NT2/D1 (cell line): ENCODE results near the gene MTM1.

Experiments
- DNase-seq: peaks from one replicate; pipeline ENCODE4 v3.0.0-alpha.2; 2011; ENCODE audit warnings: low read depth, low spot score
- H3K27me3 ChIP-seq: 2 replicates; pipeline ENCODE4 v1.6.0; 2011; ENCODE audit warnings: mild to moderate bottlenecking; ENCODE audit not compliant: insufficient read length, insufficient read depth
- H3K36me3 ChIP-seq: 2 replicates; pipeline ENCODE4 v1.6.1; 2011; ENCODE audit warnings: mild to moderate bottlenecking, low read length, mixed read lengths; ENCODE audit not compliant: insufficient read depth, insufficient read length
- H3K4me1 ChIP-seq: 2 replicates; pipeline ENCODE4 v1.5.1; 2011; ENCODE audit not compliant: insufficient read depth, insufficient read length
- H3K4me3 ChIP-seq: 2 replicates; pipeline ENCODE4 v1.5.1; 2011; ENCODE audit warnings: low read depth; ENCODE audit not compliant: insufficient read length
- H3K9ac ChIP-seq: 2 replicates; pipeline ENCODE4 v1.6.0; 2011; ENCODE audit warnings: low read depth; ENCODE audit not compliant: insufficient read length
- H3K9me3 ChIP-seq: 2 replicates; pipeline ENCODE4 v1.5.1; 2011; ENCODE audit warnings: mild to moderate bottlenecking, low read length; ENCODE audit not compliant: insufficient read depth
- SUZ12 ChIP-seq: IDR thresholded peaks from 2 replicates; pipeline ENCODE4 v1.6.1; 2011; ENCODE audit not compliant: insufficient read length, insufficient read depth; ENCODE audit errors: extremely low read depth
- YY1 ChIP-seq: IDR thresholded peaks from 2 replicates; pipeline ENCODE4 v1.6.1; 2011; ENCODE audit not compliant: insufficient read length, insufficient read depth
- ZNF274 ChIP-seq: IDR thresholded peaks from 2 replicates; pipeline ENCODE4 v1.6.1; 2011; ENCODE audit warnings: mild to moderate bottlenecking, low read depth, low read length

Gene MTM1

GRCh38 chrX:150649096-150649870 lies 80.9 kb downstream of the MTM1 start:
- Histone ChIP-seq H3K9me3 (no peaks in the 10 kb centered on the region), H3K9ac (no peak overlapping the region), H3K36me3 (peaks cover 5% of the 10 kb centered on the region), H3K4me3 (no peak overlapping the region), H3K4me1 (no peaks in the 10 kb centered on the region), H3K27me3 (no peaks in the 10 kb centered on the region)
- no peak for DNase-seq
- TF ChIP-seq YY1 (no peak), ZNF274 (no peak), SUZ12 (no peak)

- Histone ChIP-seq H3K9ac (no peak overlapping the region), H3K4me3 (no peak overlapping the region), H3K9me3 (no peaks in the 10 kb centered on the region), H3K4me1 (no peaks in the 10 kb centered on the region), H3K36me3 (peaks cover 5% of the 10 kb centered on the region), H3K27me3 (no peaks in the 10 kb centered on the region)
- TF ChIP-seq ZNF274 = no peak
- no peak for TF ChIP-seq YY1
- TF ChIP-seq SUZ12 = no peak
- no peak for DNase-seq
These were observed 83.5 kb downstream of the MTM1 start for GRCh38 chrX:150651906-150652305.

GRCh38 chrX:150655788-150656187 lies 87.4 kb downstream of the MTM1 start:
- H3K9me3 ChIP-seq = no peaks in the 10 kb centered on the region
- no peak for DNase-seq
- no peak overlapping the region for H3K9ac ChIP-seq
- no peak for TF ChIP-seq YY1
- TF ChIP-seq ZNF274 = no peak
- TF ChIP-seq SUZ12 = no peak
- H3K4me1 ChIP-seq = no peaks in the 10 kb centered on the region
- no peaks in the 10 kb centered on the region for H3K36me3 ChIP-seq
- H3K4me3 ChIP-seq = no peak overlapping the region
- H3K27me3 ChIP-seq = no peaks in the 10 kb centered on the region

- Histone ChIP-seq H3K27me3 (no peaks in the 10 kb centered on the region), H3K9ac (no peak overlapping the region), H3K9me3 (no peaks in the 10 kb centered on the region), H3K36me3 (peaks cover 15% of the 10 kb centered on the region), H3K4me3 (no peak overlapping the region), H3K4me1 (no peaks in the 10 kb centered on the region)
- DNase-seq = no peak
- TF ChIP-seq SUZ12 (no peak), ZNF274 (no peak), YY1 (no peak)
These were observed 94.7 kb downstream of the MTM1 start for GRCh38 chrX:150663073-150663472.

GRCh38 chrX:150664290-150664689 lies 95.9 kb downstream of the MTM1 start:
- Histone ChIP-seq H3K27me3 (no peaks in the 10 kb centered on the region), H3K4me3 (no peak overlapping the region), H3K9me3 (no peaks in the 10 kb centered on the region), H3K9ac (no peak overlapping the region), H3K4me1 (no peaks in the 10 kb centered on the region), H3K36me3 (peaks cover 15% of the 10 kb centered on the region)
- no peak for TF ChIP-seq ZNF274
- DNase-seq = no peak

- H3K4me3 ChIP-seq = no peak overlapping the region
- H3K4me1 ChIP-seq = no peaks in the 10 kb centered on the region
- DNase-seq = no peak
- H3K36me3 ChIP-seq = peaks cover 6% of the 10 kb centered on the region
- no peak for TF ChIP-seq ZNF274
- TF ChIP-seq YY1 = no peak
- TF ChIP-seq SUZ12 = no peak
- no peaks in the 10 kb centered on the region for H3K9me3 ChIP-seq
- no peak overlapping the region for H3K9ac ChIP-seq
- H3K27me3 ChIP-seq = no peaks in the 10 kb centered on the region
These were observed 107.8 kb downstream of the MTM1 start for GRCh38 chrX:150676221-150676620.

GRCh38 chrX:150680974-150681373 lies 112.6 kb downstream of the MTM1 start:
- no peak overlapping the region for H3K9ac ChIP-seq
- no peak for TF ChIP-seq SUZ12
- TF ChIP-seq ZNF274 = no peak
- no peak for TF ChIP-seq YY1
- no peak overlapping the region for H3K4me3 ChIP-seq
- no peaks in the 10 kb centered on the region for H3K27me3 ChIP-seq
- H3K36me3 ChIP-seq = no peaks in the 10 kb centered on the region
- no peaks in the 10 kb centered on the region for H3K9me3 ChIP-seq
- no peaks in the 10 kb centered on the region for H3K4me1 ChIP-seq
- DNase-seq = no peak
